Ecto neural progenitor cell (in vitro differentiated cells): Measurements from ENCODE around the gene MTCP1.

Source experiments
- DNase-seq: peaks from one replicate; pipeline ENCODE4 v3.0.0-alpha.2; 2018; ENCODE audit warnings: low spot score

MTCP1 gene

GRCh38 chrX:155053656-155054055, 17.3 kb downstream of the MTCP1 start:
- no peak for DNase-seq

- no peak for DNase-seq
Measured at GRCh38 chrX:155052738-155053498, 18.0 kb downstream of the MTCP1 start.

DNA sequence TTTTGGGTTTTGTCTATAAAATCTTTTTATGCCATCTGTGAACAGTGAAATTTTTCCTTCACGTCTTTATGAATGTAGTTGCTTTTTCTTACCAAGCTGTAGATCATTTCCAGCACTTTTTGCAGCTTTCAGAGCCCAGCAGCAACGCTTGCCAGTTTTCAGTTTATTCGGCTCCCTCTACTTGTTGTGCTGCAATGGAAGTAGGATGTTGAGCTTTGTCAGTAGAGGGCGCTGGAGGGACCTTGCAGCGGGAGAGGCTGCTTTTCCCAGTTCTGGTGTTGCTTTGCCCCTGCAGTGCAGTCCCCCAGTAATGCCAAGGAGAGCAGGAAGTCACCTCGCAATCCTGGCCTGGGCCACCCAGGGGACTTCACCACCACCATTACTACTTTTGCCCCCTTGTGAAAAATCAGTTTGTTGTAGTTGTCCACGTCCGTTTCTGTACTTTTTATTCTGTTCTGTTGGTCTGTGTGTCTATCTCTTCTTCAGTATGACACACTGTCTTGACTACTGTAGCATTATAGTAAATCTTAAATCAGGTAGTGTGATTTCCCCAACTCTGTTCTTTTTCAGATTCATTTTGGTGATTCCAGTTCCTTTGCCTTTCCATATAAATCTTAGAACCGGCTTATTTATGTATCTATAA, 21.8 kb downstream of the MTCP1 start:
- peak; percentile 61 for DNase-seq

DNA sequence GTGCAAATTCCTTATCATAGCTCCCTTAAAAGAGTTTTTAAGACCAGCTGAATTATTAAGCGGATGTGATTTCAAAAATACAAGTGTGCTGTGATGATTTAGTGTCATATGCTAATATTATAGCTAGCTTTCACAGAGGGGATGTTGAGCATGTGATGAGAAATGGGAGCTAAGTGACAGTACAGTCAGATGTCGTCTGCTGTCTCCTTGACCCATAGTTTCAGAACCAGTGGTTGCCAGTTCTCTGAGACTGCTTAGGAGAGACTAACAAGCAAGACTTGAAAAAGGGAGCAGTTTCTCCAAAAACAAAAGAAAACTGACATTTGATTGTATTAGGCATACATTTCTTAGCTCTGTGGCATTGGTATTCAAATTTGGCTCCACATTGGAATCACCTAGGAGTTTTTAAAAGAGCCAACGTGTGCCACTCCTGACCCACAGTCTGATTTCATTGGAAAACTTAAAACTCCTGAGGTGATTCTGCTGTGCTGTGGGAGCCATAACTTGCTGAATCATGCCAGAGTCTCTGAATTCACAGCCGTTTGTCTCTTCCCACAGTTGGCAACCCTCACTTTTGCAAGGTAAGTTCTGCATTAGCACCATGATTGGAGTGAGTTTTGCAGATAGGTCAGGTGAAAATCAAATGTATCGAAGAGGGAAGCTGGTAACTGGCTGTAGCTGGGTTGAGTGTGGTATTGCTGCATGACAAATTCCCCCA, 24.0 kb downstream of the MTCP1 start:
- DNase-seq = no peak

DNA sequence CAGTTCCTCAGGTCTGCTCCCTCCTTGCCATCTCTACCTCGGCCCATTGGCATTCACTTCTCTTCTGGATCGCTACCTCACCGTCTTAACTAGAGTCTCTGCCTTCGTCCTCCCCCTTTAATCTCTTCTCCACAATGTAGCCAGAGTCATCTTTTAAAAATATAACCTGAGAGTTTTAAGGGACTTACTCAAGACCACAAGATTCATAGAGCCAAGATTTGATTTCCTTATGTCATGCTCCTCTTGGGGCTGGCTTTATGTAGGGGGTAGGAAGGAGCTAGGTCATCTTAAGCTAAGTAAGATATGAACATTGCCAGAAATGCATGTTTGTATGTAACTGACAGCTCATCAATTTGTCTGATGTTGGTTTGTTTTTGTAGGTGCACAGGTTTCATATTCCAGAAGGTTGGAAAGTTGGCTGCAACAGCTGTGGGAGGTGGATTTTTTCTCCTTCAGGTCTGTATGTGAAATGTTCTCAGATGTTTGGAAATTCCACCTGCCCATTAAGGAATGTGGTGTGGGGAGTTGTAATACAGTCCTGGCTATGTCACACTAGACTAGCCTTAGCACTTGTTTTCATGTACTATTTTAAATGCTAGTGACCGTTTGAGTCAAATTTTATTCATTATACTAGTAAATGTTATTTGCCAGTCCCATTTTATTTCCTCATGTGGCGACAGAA, 24.7 kb downstream of the MTCP1 start:
- DNase-seq = no peak

DNA sequence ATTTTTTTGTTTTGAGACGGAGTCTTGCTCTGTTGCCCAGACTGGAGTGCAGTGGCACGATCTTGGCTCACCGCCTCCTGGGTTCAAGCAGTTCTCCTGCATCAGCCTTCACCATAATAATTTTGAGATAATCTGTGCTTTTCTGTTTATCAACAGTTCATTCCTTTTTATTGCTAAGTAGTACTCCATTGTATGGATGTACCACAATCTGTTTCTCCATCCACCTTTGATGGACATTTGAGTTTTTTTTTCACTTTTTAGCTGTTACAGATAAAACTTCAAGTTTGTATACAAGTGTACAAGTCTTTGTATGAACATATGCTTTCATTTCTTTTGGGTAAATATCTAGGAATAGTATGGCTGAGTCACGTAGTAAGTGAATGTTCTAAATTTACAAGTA, 35.2 kb downstream of the MTCP1 start:
- no peak for DNase-seq

GRCh38 chrX:155031657-155032056, 39.3 kb downstream of the MTCP1 start:
- no peak for DNase-seq

DNA sequence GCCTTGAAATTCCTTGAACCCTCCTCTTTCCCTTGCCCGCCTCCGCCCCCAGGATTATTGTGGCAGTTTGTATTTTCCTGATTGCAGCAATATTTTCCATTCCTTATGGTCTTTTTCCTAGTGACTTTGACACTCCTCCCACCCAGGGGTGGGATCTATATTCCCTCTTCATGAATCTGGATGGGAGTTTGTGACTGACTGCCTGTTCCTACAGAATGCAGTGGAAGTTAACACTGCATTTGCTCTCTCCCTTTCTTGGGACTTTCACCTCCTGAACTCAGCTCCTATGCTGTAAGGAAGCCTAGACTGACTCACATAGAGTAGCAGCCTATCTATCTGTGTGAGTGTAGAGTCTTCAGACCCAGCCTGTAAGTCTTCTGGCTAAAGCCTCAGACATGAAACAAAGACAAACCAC, 42.1 kb downstream of the MTCP1 start:
- no peak for DNase-seq

DNA sequence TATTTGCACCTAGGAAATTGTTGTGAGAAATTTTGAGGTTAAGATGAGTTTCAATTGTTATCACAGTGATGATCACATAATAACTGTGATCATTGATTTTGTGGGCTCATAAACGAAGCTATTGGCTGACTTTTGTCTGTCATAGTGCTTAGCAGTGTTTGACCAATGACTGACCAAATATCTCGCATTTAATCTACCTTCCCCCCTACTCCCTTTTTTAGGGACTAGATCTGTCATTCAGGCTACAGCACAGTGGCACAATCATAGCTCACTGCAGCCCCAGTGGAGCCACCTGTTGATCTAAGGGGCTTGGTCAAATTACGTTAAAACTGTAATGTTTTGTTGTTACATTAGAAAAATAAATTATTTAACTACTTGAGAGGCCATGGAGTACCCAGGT, 42.8 kb downstream of the MTCP1 start:
- DNase-seq = no peak

DNA sequence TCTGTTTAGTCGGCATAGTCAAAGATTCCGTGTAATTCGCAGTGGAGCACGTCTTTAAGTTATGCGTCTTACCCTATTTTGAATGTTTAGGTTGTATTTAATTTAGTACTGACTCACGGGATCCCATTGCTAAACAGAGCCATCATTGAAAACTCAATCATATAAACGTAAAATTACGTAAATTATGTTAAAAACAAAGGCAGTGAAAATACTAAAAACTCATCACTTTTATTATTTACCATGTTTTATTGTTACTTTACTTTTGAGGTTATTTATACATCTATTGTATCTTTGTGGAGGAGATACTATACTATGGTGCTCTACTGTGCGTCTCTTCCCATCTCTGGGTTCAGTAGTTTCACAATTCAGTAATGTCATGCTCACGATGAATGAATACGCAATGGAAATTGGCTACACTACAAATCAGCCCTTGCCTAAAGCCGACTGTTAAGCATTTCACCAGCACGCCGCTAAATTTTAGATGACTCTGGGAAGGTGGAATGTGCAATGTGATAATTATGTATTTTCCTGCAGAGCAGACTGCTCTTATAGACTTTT, 43.3 kb downstream of the MTCP1 start:
- DNase-seq = no peak

DNA sequence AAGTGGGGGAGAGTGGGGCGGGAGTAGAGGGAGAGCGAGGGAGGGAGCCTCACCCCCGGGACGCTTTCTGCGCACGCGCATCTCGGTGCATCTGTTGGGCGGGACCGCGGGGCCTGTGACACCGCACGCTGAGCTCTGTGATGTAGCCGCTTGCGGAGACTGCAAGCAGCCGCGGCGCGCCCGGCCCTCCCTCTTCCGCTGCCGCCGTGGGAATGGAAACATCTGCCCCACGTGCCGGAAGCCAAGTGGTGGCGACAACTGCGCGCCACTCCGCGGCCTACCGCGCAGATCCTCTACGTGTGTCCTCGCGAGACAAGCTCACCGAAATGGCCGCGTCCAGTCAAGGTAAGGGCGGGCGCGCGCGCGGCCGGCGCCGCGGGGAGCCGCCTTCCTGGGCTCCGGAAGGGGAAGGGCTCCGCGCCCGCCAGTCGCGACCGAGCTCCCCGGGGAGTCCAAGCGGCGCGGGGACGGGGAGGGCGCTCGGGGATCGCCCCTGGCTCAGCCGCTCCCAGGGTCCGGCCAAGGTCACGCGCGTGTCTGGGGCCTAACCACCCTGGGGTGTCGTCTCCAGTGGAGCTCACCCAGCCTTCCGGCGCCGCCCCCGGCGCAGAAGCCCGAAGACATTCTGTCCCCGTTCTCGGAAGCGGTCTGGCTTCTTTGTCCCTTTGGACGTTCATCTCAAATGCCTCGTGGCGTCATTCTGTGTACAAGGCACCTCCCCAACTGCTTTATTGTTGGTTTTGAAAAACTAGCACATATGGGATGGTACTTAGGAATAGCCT, 44.0 kb downstream of the MTCP1 start, which contains the start of gene FUNDC2:
TSS of gene FUNDC2 (plus strand) at position 118 of the 782 bp plus-strand sequence. CDS start at position 213, 95 bp downstream.
- DNase-seq = peak; percentile 90

DNA sequence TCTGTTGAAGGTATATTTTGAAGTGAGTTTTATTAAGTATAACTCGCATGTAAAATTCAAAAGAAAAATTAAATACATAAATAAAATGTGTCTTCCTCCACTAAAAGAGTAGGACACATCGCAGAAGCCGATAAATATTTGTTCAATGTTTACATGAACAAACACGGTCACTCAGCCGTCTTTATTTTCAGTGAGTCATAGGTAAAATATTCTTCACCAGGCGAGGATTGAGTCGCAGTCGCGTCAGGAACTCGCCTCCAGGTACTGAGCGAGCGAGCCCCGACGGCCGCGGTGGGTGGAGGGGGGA, 44.6 kb downstream of the MTCP1 start:
- no peak for DNase-seq

- DNase-seq = no peak
Measured at GRCh38 chrX:155023907-155024833, 46.8 kb downstream of the MTCP1 start.

GRCh38 chrX:155022585-155022984, 48.4 kb downstream of the MTCP1 start, which contains the start of gene F8:
TSS of gene F8 (minus strand) at chrX:155022723. CDS start at chrX:155022552, 171 bp downstream.
- no peak for DNase-seq

- DNase-seq = no peak
Measured at GRCh38 chrX:155020591-155020990, 50.3 kb downstream of the MTCP1 start.
